Ishikawa (cell line): ENCODE measurements around the gene PRDM16.

ENCODE experiments used
- CEBPB ChIP-seq: IDR thresholded peaks from 2 replicates; pipeline ENCODE4 v1.6.1; 2012
- CREB1 ChIP-seq: IDR thresholded peaks from 2 replicates; pipeline ENCODE4 v1.6.1; 2012; ENCODE audit warnings: low read depth
- EGR1 ChIP-seq: IDR thresholded peaks from 2 replicates; pipeline ENCODE4 v1.6.1; 2012
- EP300 ChIP-seq: IDR thresholded peaks from 2 replicates; pipeline ENCODE4 v1.6.1; 2012; ENCODE audit warnings: borderline replicate concordance
- FOXM1 ChIP-seq: IDR thresholded peaks from 2 replicates; pipeline ENCODE4 v1.6.1; 2012; ENCODE audit warnings: low read depth, borderline replicate concordance
- MAX ChIP-seq: IDR thresholded peaks from 2 replicates; pipeline ENCODE4 v1.6.1; 2012
- NFIC ChIP-seq: IDR thresholded peaks from 2 replicates; pipeline ENCODE4 v1.6.1; 2012
- RAD21 ChIP-seq: IDR thresholded peaks from 2 replicates; pipeline ENCODE4 v1.6.1; 2012; ENCODE audit warnings: low read depth
- REST ChIP-seq: IDR thresholded peaks from 2 replicates; pipeline ENCODE4 v1.6.1; 2012; ENCODE audit warnings: low read depth, mild to moderate bottlenecking
- TAF1 ChIP-seq: IDR thresholded peaks from 2 replicates; pipeline ENCODE4 v1.6.1; 2012; ENCODE audit warnings: low read depth, mild to moderate bottlenecking
- TCF12 ChIP-seq: IDR thresholded peaks from 2 replicates; pipeline ENCODE4 v1.6.1; 2012; ENCODE audit warnings: low read depth
- TEAD4 ChIP-seq: IDR thresholded peaks from 2 replicates; pipeline ENCODE4 v1.6.1; 2012
- USF1 ChIP-seq: IDR thresholded peaks from 2 replicates; pipeline ENCODE4 v1.6.1; 2012
- YY1 ChIP-seq: IDR thresholded peaks from 2 replicates; pipeline ENCODE4 v1.6.1; 2012; ENCODE audit warnings: low read depth
- ZBTB7A ChIP-seq: IDR thresholded peaks from 2 replicates; pipeline ENCODE4 v1.6.1; 2012; ENCODE audit warnings: low read depth

The PRDM16 gene

GRCh38 chr1:3318329-3318728 is 249.3 kb downstream of the PRDM16 start:
- TF ChIP-seq ZBTB7A (no peak), REST (no peak), TEAD4 (no peak), NFIC (no peak), YY1 (no peak), FOXM1 (no peak), CREB1 (no peak), EP300 (no peak)

GRCh38 chr1:3319874-3320245 is 250.9 kb downstream of the PRDM16 start:
- TF ChIP-seq NFIC: no peak
- peak; percentile 54 for TF ChIP-seq RAD21

- no peak for TF ChIP-seq TCF12
- no peak for TF ChIP-seq MAX
- TF ChIP-seq CEBPB: no peak
Measured at GRCh38 chr1:3320246-3321152, 251.5 kb downstream of the PRDM16 start.

- no peak for TF ChIP-seq CREB1
- TF ChIP-seq REST: no peak
Measured at GRCh38 chr1:3321559-3322449, 252.8 kb downstream of the PRDM16 start.

GRCh38 chr1:3322450-3323020 is 253.5 kb downstream of the PRDM16 start:
- TF ChIP-seq MAX: no peak
- no peak for TF ChIP-seq RAD21
- no peak for TF ChIP-seq EGR1
- no peak for TF ChIP-seq YY1
- TF ChIP-seq REST: no peak
- TF ChIP-seq ZBTB7A: no peak
- TF ChIP-seq EP300: no peak
- TF ChIP-seq FOXM1: no peak
- TF ChIP-seq TAF1: no peak
- no peak for TF ChIP-seq USF1
- TF ChIP-seq NFIC: no peak
- no peak for TF ChIP-seq CREB1
- no peak for TF ChIP-seq TCF12
- TF ChIP-seq TEAD4: no peak
- TF ChIP-seq CEBPB: no peak
